ENCODE data around the gene TMPRSS9.

GRCh38 chr19:2362046-2362969 is 2.2 kb downstream of the TMPRSS9 start:
- TF ChIP-seq CTCF (IDR thresholded peaks at IDR 0.05) (no peak), POLR2A (IDR thresholded peaks at IDR 0.05) (no peak)

Data from thyroid gland (tissue), 4 donors.